Skeletal muscle tissue (tissue), 4 donors: ENCODE data around the gene SNX25. TPM values are rescaled to one million over a fixed set of nuclear protein-coding genes. Genes with fewer than 3 reads are reported as not detected.
"Not testable (repeated sequence)": the region's sequence is repeated elsewhere in the genome, so short reads cannot be mapped to it uniquely, and the experiment has no call there.

Experiments used
- H3K27ac ChIP-seq: one replicate; pipeline ENCODE4 v1.7.0; 2013; ENCODE audit warnings: mild to moderate bottlenecking, low read depth, low read length, inconsistent platforms
- H3K27me3 ChIP-seq, 3 donors: one replicate each; pipeline ENCODE4 v1.7.0; 2013; ENCODE audit warnings: low read length in 3 of 3; ENCODE audit not compliant: control insufficient read depth in 3 of 3, insufficient read depth in 3 of 3
- H3K36me3 ChIP-seq, 3 donors: one replicate each; pipeline ENCODE4 v1.7.0; 2013; ENCODE audit warnings: low read length in 3 of 3; ENCODE audit not compliant: control insufficient read depth in 3 of 3, insufficient read depth in 3 of 3
- H3K4me1 ChIP-seq, 3 donors: one replicate each; pipeline ENCODE4 v1.7.0; 2013; ENCODE audit warnings: low read length in 3 of 3, mild to moderate bottlenecking in 3 of 3; ENCODE audit not compliant: control insufficient read depth in 3 of 3, insufficient read depth in 3 of 3
- H3K4me3 ChIP-seq, 3 donors: one replicate each; pipeline ENCODE4 v1.7.0; 2013; ENCODE audit warnings: low read length in 3 of 3
- H3K9ac ChIP-seq, 3 donors: one replicate each; pipeline ENCODE4 v1.7.0; 2013; ENCODE audit warnings: low read length in 3 of 3, mild to moderate bottlenecking in 3 of 3, moderate library complexity in 2 of 3, low read depth in 1 of 3
- H3K9me3 ChIP-seq, 3 donors: one replicate each; pipeline ENCODE4 v1.7.0; 2013; ENCODE audit warnings: low read length in 3 of 3; ENCODE audit not compliant: control insufficient read depth in 3 of 3
- total RNA-seq: library from RNA; depleted of rRNA; stranded (reverse); fragments of >200 nt; gene quantifications from one replicate; pipeline ENCODE4 v1.2.3, GENCODE V29; 2014
- donor health status: Osteomylitis.

SNX25 gene
- total RNA-seq, 1 donor from 2014 or later = 12.5 TPM

- not testable (repeated sequence) for H3K27me3 ChIP-seq, H3K4me1 ChIP-seq, H3K27ac ChIP-seq, H3K36me3 ChIP-seq, H3K9ac ChIP-seq, H3K9me3 ChIP-seq, H3K4me3 ChIP-seq
Observed at GRCh38 chr4:185329879-185330510, 120.6 kb downstream of the SNX25 start.

GRCh38 chr4:185332575-185333464, 123.4 kb downstream of the SNX25 start:
- no peaks in the 10 kb centered on the region for H3K27me3 ChIP-seq
- H3K27ac ChIP-seq = no peak overlapping the region
- no peak overlapping the region for H3K4me3 ChIP-seq
- H3K9ac ChIP-seq = no peak overlapping the region
- peaks cover 0 to 3% (median 0%) of the 10 kb centered on the region in 3 donors for H3K36me3 ChIP-seq
- H3K4me1 ChIP-seq = no peaks in the 10 kb centered on the region
- no peaks in the 10 kb centered on the region for H3K9me3 ChIP-seq

- Histone ChIP-seq H3K36me3 (peaks cover 0 to 4% (median 0%) of the 10 kb centered on the region in 3 donors), H3K4me1 (no peaks in the 10 kb centered on the region), H3K9me3 (peaks cover 0 to 3% (median 0%) of the 10 kb centered on the region in 3 donors), H3K27me3 (no peaks in the 10 kb centered on the region), H3K27ac (no peak overlapping the region), H3K4me3 (no peak overlapping the region), H3K9ac (no peak overlapping the region)
Observed at GRCh38 chr4:185334326-185334725, 124.9 kb downstream of the SNX25 start.

- Histone ChIP-seq H3K4me1 (no peaks in the 10 kb centered on the region), H3K9me3 (peaks cover 0 to 3% (median 0%) of the 10 kb centered on the region in 3 donors), H3K27me3 (no peaks in the 10 kb centered on the region), H3K4me3 (no peak overlapping the region), H3K9ac (no peak overlapping the region), H3K27ac (no peak overlapping the region), H3K36me3 (peaks cover 0 to 6% (median under 1%) of the 10 kb centered on the region in 3 donors)
Observed at GRCh38 chr4:185335579-185335978, 126.2 kb downstream of the SNX25 start.

- Histone ChIP-seq H3K27me3 (no peaks in the 10 kb centered on the region), H3K36me3 (peaks cover 4 to 21% (median 14%) of the 10 kb centered on the region in 3 donors), H3K9me3 (peaks cover 0 to 3% (median 0%) of the 10 kb centered on the region in 3 donors), H3K27ac (no peak overlapping the region), H3K4me1 (peaks cover 0 to 2% (median 0%) of the 10 kb centered on the region in 3 donors), H3K4me3 (no peak overlapping the region), H3K9ac (no peak overlapping the region)
Observed at GRCh38 chr4:185339941-185340340, 130.5 kb downstream of the SNX25 start.

- peaks cover 0 to 3% (median 2%) of the 10 kb centered on the region in 3 donors for H3K4me1 ChIP-seq
- H3K27me3 ChIP-seq = no peaks in the 10 kb centered on the region
- no peak overlapping the region for H3K9ac ChIP-seq
- H3K4me3 ChIP-seq = no peak overlapping the region
- H3K27ac ChIP-seq = no peak overlapping the region
- peaks cover 0 to 3% (median 0%) of the 10 kb centered on the region in 3 donors for H3K9me3 ChIP-seq
- peaks cover 4 to 21% (median 14%) of the 10 kb centered on the region in 3 donors for H3K36me3 ChIP-seq
Observed at GRCh38 chr4:185341377-185341776, 132.0 kb downstream of the SNX25 start.

- Histone ChIP-seq H3K9ac (no peak overlapping the region), H3K4me3 (no peak overlapping the region), H3K27me3 (no peaks in the 10 kb centered on the region), H3K27ac (no peak overlapping the region), H3K36me3 (peaks cover 4 to 21% (median 16%) of the 10 kb centered on the region in 3 donors), H3K4me1 (peaks cover 0 to 3% (median 2%) of the 10 kb centered on the region in 3 donors), H3K9me3 (peaks cover 0 to 3% (median 0%) of the 10 kb centered on the region in 3 donors)
Observed at GRCh38 chr4:185341841-185342240, 132.4 kb downstream of the SNX25 start.

- peaks cover 0 to 3% (median 2%) of the 10 kb centered on the region in 3 donors for H3K4me1 ChIP-seq
- peak overlapping the region; percentile 15 for H3K27ac ChIP-seq
- H3K9me3 ChIP-seq = no peaks in the 10 kb centered on the region
- H3K4me3 ChIP-seq = no peak overlapping the region
- H3K27me3 ChIP-seq = no peaks in the 10 kb centered on the region
- no peak overlapping the region for H3K9ac ChIP-seq
- peaks cover 4 to 23% (median 19%) of the 10 kb centered on the region in 3 donors for H3K36me3 ChIP-seq
Observed at GRCh38 chr4:185343726-185344581, 134.6 kb downstream of the SNX25 start.

GRCh38 chr4:185344743-185345538, 135.5 kb downstream of the SNX25 start:
- H3K9ac ChIP-seq = no peak overlapping the region
- H3K27ac ChIP-seq = peak overlapping the region; percentile 15
- H3K4me3 ChIP-seq = no peak overlapping the region
- no peaks in the 10 kb centered on the region for H3K27me3 ChIP-seq
- H3K4me1 ChIP-seq = peaks cover 0 to 3% (median 2%) of the 10 kb centered on the region in 3 donors
- peaks cover 4 to 23% (median 19%) of the 10 kb centered on the region in 3 donors for H3K36me3 ChIP-seq
- no peaks in the 10 kb centered on the region for H3K9me3 ChIP-seq
